GM18498 (cell line): ENCODE measurements around the gene STAU1.
"Not testable (repeated sequence)": the region's sequence is repeated elsewhere in the genome, so short reads cannot be mapped to it uniquely, and the experiment has no call there.

Experiments
- ATAC-seq: cut with Tn5 transposase; IDR thresholded peaks from one replicate; pipeline ENCODE4 v1.9.1; 2021; ENCODE audit warnings: mild to moderate bottlenecking, moderate library complexity; ENCODE audit not compliant: unreplicated experiment

The STAU1 gene

DNA sequence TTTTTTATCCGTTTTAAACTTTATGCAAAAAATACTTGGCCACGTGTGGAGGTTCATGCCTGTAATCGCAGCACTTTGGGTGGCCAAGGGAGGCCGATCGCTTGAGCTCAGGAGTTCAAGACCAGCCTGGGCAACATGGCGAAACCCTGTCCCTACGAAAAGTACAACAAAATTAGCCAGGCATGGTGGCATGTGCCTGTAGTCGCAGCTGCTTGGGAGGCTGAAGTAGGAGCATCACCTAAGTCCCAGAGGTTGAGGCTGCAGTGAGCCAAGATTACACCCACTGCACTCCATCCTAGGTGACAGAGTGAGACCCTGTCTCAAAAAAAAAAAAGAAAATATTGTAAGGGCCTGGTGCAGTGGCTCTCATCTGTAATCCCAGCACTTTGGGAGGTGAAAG, 97.0 kb downstream of the STAU1 start:
- no peak for ATAC-seq

GRCh38 chr20:49082295-49082694, 105.8 kb downstream of the STAU1 start:
- not testable (repeated sequence) for ATAC-seq

DNA sequence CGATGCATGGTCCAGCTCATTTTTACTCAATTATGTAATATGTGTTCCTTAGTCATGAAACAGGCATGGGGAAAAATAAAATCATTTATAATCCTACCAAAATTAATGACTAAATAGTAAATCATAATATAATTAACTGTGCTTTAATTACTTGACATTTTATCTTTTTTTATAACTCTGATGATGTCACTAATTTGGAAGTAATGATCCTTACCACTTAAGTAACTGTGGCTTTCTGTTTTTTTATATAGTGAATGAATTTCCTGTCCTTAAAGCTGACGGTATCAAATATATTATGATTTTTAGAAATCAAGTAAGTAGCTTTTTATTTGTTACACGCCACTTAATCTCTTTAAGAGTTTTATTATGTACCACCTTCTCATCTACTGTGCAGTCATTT, 109.8 kb downstream of the STAU1 start:
- ATAC-seq, result no peak

DNA sequence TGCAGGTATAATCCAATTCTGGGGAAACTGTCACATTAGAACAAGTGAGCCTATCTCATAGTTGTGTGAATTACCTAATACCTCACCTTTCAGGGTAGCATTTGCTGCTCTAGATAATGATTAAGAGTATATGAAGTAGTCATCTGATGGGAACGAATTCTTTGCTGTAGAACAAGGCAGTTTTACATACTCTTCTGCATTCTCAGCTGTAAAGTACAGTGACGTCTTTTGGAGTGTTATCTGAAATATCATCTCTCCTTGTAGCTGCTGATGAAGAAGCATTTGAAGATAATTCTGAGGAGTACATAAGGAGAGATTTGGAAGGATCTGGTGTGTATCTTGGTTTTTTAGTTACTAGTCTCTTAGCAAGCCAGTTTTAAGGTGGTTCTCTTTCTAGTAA, 113.6 kb downstream of the STAU1 start:
- ATAC-seq, result no peak
